Lower lobe of right lung (tissue), 2 donors: ENCODE data around the gene CAPN1. TPM values are rescaled to one million over a fixed set of nuclear protein-coding genes. Genes with fewer than 3 reads are reported as not detected.

Experiments used
- ATAC-seq, 2 donors: fragments of 200-7000 bp; cut with Tn5 transposase; one replicate each; pipeline ENCODE4 v1.9.1; 2020 to 2022; ENCODE audit warnings: mild to moderate bottlenecking in 2 of 2, moderate library complexity in 2 of 2
- DNase-seq: peaks from one replicate; pipeline ENCODE4 v3.0.0-alpha.2; 2020
- H3K27ac ChIP-seq: fragments of 200-600 bp; one replicate; pipeline ENCODE4 v1.8.0; 2022
- H3K27me3 ChIP-seq: fragments of 200-600 bp; one replicate; pipeline ENCODE4 v1.8.0; 2022; ENCODE audit warnings: low read depth
- H3K36me3 ChIP-seq: fragments of 200-600 bp; one replicate; pipeline ENCODE4 v1.8.0; 2022; ENCODE audit warnings: mild to moderate bottlenecking
- H3K4me1 ChIP-seq: fragments of 200-600 bp; one replicate; pipeline ENCODE4 v1.8.0; 2022
- H3K4me3 ChIP-seq: fragments of 200-600 bp; one replicate; pipeline ENCODE4 v1.8.0; 2022; ENCODE audit warnings: mild to moderate bottlenecking
- H3K9me3 ChIP-seq: fragments of 200-600 bp; one replicate; pipeline ENCODE4 v1.8.0; 2022
- intact Hi-C: fragments of 100-400 bp; cut with DNase I; formaldehyde crosslinking; loops from one replicate; pipeline ENCODE4 v1.11.0; 2022
- total RNA-seq: library from RNA; stranded (reverse); fragmentation: NEBNext Ultra II Directional; extraction: Animal tissue kit (Norgen Biotek cat#: 25700); gene quantifications from one replicate; pipeline ENCODE4 v1.2.1, GENCODE V29; 2021
- TF ChIP-seq, protein P1 (sequence below): fragments of 200-600 bp; IDR thresholded peaks from one replicate; pipeline ENCODE4 v1.8.0; 2022; ENCODE audit warnings: antibody characterized with exemption, mild to moderate bottlenecking
- donor health status: DM: no; HTN: yes; CAD: no; lungs with severe emphysema.

CAPN1 gene
- total RNA-seq, 1 donor from 2014 or later = 176 TPM

GRCh38 chr11:65134952-65135632 lies 46.6 kb upstream of the CAPN1 start:
- Histone ChIP-seq H3K9me3 (no peaks in the 10 kb centered on the region), H3K4me3 (peak overlapping the region; percentile 98), H3K27me3 (no peaks in the 10 kb centered on the region), H3K4me1 (peaks cover 29% of the 10 kb centered on the region), H3K36me3 (peaks cover 30% of the 10 kb centered on the region), H3K27ac (peak overlapping the region; percentile 99)
- DNase-seq (peak; percentile 93), ATAC-seq (peak; percentile 93 to 94)
- TF ChIP-seq, protein P1, sequence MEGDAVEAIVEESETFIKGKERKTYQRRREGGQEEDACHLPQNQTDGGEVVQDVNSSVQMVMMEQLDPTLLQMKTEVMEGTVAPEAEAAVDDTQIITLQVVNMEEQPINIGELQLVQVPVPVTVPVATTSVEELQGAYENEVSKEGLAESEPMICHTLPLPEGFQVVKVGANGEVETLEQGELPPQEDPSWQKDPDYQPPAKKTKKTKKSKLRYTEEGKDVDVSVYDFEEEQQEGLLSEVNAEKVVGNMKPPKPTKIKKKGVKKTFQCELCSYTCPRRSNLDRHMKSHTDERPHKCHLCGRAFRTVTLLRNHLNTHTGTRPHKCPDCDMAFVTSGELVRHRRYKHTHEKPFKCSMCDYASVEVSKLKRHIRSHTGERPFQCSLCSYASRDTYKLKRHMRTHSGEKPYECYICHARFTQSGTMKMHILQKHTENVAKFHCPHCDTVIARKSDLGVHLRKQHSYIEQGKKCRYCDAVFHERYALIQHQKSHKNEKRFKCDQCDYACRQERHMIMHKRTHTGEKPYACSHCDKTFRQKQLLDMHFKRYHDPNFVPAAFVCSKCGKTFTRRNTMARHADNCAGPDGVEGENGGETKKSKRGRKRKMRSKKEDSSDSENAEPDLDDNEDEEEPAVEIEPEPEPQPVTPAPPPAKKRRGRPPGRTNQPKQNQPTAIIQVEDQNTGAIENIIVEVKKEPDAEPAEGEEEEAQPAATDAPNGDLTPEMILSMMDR = no peak
- intact Hi-C loops = no loop called here

GRCh38 chr11:65135633-65136145 lies 46.0 kb upstream of the CAPN1 start:
- DNase-seq (no peak), ATAC-seq (no peak)
- TF ChIP-seq, protein P1 = no peak
- Histone ChIP-seq H3K9me3 (no peaks in the 10 kb centered on the region), H3K4me1 (peaks cover 29% of the 10 kb centered on the region), H3K27me3 (no peaks in the 10 kb centered on the region), H3K27ac (peak overlapping the region; percentile 99), H3K36me3 (peaks cover 24% of the 10 kb centered on the region), H3K4me3 (peak overlapping the region; percentile 98)
- intact Hi-C loops = no loop called here

DNA sequence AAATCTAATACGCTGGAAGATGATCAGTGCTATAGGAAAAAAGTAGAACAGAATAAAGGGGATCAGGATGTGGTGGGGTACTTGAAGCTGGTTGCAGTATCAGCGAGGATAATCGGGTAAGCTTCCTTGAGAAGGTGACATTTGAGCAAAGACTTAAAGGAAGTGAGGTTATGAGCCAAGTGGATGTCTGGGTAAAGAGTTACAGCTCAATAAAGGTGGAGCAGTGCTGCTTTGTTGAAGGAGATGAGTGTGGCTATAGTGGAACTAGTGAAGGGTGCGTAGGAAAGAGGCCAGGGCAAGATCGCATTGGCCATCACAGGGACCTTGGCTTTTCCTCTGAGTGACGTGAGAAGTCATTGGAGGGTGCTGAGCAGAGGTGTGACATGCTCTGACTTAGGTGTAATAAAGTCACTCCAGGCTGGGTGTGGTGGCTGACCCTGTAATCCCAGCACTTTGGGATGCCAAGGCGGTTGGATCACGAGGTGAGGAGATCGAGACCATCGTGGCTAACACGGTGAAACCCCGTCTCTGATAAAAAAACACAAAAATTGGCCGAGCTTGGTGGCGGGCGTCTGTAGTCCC lies 45.1 kb upstream of the CAPN1 start:
- TF ChIP-seq, protein P1 = no peak
- no peaks in the 10 kb centered on the region for H3K9me3 ChIP-seq
- no peaks in the 10 kb centered on the region for H3K27me3 ChIP-seq
- intact Hi-C loops = no loop called here
- H3K36me3 ChIP-seq = peaks cover 15% of the 10 kb centered on the region
- ATAC-seq = no peak
- H3K27ac ChIP-seq = no peak overlapping the region
- no peak for DNase-seq
- H3K4me3 ChIP-seq = no peak overlapping the region
- peaks cover 29% of the 10 kb centered on the region for H3K4me1 ChIP-seq

- Histone ChIP-seq H3K27ac (no peak overlapping the region), H3K9me3 (no peaks in the 10 kb centered on the region), H3K4me1 (no peaks in the 10 kb centered on the region), H3K27me3 (no peaks in the 10 kb centered on the region), H3K36me3 (no peaks in the 10 kb centered on the region), H3K4me3 (no peak overlapping the region)
- ATAC-seq (no peak), DNase-seq (no peak)
- TF ChIP-seq, protein P1 = no peak
- intact Hi-C loops = no loop called here
These were observed 39.7 kb upstream of the CAPN1 start for GRCh38 chr11:65141896-65142494.

DNA sequence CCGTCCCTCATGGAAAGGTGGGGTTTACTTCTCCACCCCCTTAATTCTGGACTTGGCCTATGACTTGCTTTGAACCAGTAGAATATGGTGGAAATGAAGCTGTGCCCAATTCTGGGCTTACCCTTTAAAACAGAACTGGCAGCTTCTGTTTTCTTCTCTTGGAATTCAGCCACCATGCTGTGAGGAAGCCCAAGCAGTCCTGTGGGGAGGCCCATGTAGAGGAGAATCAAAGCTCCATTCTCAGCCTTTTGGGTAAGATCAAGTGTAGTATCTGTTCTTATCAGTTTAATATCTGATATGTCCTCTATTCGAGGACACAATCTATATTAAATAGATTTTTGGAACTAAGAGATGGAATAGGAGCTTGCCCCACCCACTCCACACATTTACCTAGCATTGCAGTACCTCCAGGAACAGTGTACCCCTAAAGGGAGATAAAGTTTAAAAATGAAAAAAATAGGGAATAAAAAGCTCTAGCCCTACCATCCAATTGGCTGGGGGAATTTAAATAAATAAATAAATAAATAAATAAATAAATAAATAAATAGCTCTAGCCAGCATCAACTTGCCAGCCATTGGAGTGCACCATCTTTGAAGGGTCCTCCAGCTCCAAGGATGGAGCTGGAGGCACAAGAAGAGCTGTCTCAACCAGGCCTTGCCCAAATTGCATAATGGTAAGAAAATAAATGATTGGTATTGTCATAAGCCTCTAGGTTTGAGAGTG lies 34.2 kb upstream of the CAPN1 start:
- H3K4me1 ChIP-seq = peaks cover 26% of the 10 kb centered on the region
- H3K36me3 ChIP-seq = no peaks in the 10 kb centered on the region
- no peak overlapping the region for H3K27ac ChIP-seq
- intact Hi-C loops = no loop called here
- no peaks in the 10 kb centered on the region for H3K27me3 ChIP-seq
- TF ChIP-seq, protein P1 = no peak
- H3K4me3 ChIP-seq = no peak overlapping the region
- ATAC-seq (no peak), DNase-seq (no peak)
- H3K9me3 ChIP-seq = no peaks in the 10 kb centered on the region
